Thoracic aorta (tissue), 2 donors: Measurements from ENCODE around the gene ATP2C2. TPM values are rescaled to one million over a fixed set of nuclear protein-coding genes. Genes with fewer than 3 reads are reported as not detected.
A peak's percentile ranks its signal among the peaks of the same experiment; 100 is the strongest.

ENCODE experiments used
- ATAC-seq: fragments of 150-250 bp; one replicate; pipeline ENCODE4 v1.8.0; 2017; ENCODE audit warnings: low read depth; ENCODE audit not compliant: insufficient number of reproducible peaks, low FRiP score
- DNase-seq: peaks from one replicate; pipeline ENCODE4 v3.0.0-alpha.2; 2020; ENCODE audit warnings: low spot score
- H3K27ac ChIP-seq, 2 donors: fragments of 200-600 bp; sonication (generic); 1 replicate in 1 of 2; 2 replicates in 1 of 2; pipeline ENCODE4 v1.5.1; 2016; ENCODE audit warnings: mild to moderate bottlenecking in 2 of 2, moderate library complexity in 2 of 2
- H3K27me3 ChIP-seq: fragments of 200-600 bp; sonication (generic); replicated peaks from 2 replicates; pipeline ENCODE4 v1.6.0; 2016; ENCODE audit warnings: mild to moderate bottlenecking; ENCODE audit not compliant: insufficient read depth
- H3K36me3 ChIP-seq: fragments of 200-600 bp; sonication (generic); one replicate; pipeline ENCODE4 v1.5.1; 2016
- H3K4me1 ChIP-seq, 2 donors: fragments of 200-600 bp; sonication (generic); 1 replicate in 1 of 2; 2 replicates in 1 of 2; pipeline versions ENCODE4 v1.5.1 to v1.6.0; 2016; ENCODE audit warnings: low read depth in 2 of 2, mild to moderate bottlenecking in 1 of 2; ENCODE audit not compliant: control insufficient read depth in 1 of 2
- H3K4me3 ChIP-seq: fragments of 200-600 bp; sonication (generic); 2 replicates; pipeline ENCODE4 v1.5.1; 2016; ENCODE audit warnings: mild to moderate bottlenecking
- H3K9me3 ChIP-seq: fragments of 200-600 bp; sonication (generic); 2 replicates; pipeline ENCODE4 v1.5.1; 2016
- CTCF ChIP-seq: fragments of 200-600 bp; sonication (generic); IDR thresholded peaks from one replicate; pipeline ENCODE4 v1.5.1; 2019; ENCODE audit warnings: antibody characterized with exemption
- total RNA-seq, 2 donors: library from RNA; depleted of rRNA; stranded (reverse); fragments of >200 nt; gene quantifications; one replicate each; pipeline versions ENCODE4 v1.1.0 to v1.2.3, GENCODE V29; 2016

ATP2C2 gene
- total RNA-seq, 2 donors from 2014 or later: 0.28 to 0.54 TPM

GRCh38 chr16:84509032-84509950 is 141.0 kb downstream of the ATP2C2 start:
- no peak overlapping the region for H3K4me3 ChIP-seq
- ATAC-seq (no peak), DNase-seq (no peak)
- no peaks in the 10 kb centered on the region for H3K27me3 ChIP-seq
- H3K27ac ChIP-seq: no peak overlapping the region
- H3K9me3 ChIP-seq: no peaks in the 10 kb centered on the region
- no peak for TF ChIP-seq CTCF
- H3K4me1 ChIP-seq: peaks cover 7 to 18% of the 10 kb centered on the region in 2 donors
- no peaks in the 10 kb centered on the region for H3K36me3 ChIP-seq

- Histone ChIP-seq H3K4me3 (peak overlapping the region; percentile 27), H3K27ac (no peak overlapping the region), H3K4me1 (peaks cover 0 to 8% of the 10 kb centered on the region in 2 donors), H3K9me3 (no peaks in the 10 kb centered on the region), H3K36me3 (no peaks in the 10 kb centered on the region), H3K27me3 (no peaks in the 10 kb centered on the region)
- ATAC-seq (peak; percentile 48), DNase-seq (peak; percentile 38)
- peak; percentile 96 for TF ChIP-seq CTCF
Observed at GRCh38 chr16:84511180-84511800, 143.0 kb downstream of the ATP2C2 start.

GRCh38 chr16:84511831-84512230 is 143.5 kb downstream of the ATP2C2 start:
- no peak overlapping the region for H3K27ac ChIP-seq
- no peaks in the 10 kb centered on the region for H3K27me3 ChIP-seq
- DNase-seq (no peak), ATAC-seq (no peak)
- TF ChIP-seq CTCF: no peak
- peaks cover 0 to 8% of the 10 kb centered on the region in 2 donors for H3K4me1 ChIP-seq
- no peak overlapping the region for H3K4me3 ChIP-seq
- no peaks in the 10 kb centered on the region for H3K36me3 ChIP-seq
- no peaks in the 10 kb centered on the region for H3K9me3 ChIP-seq

GRCh38 chr16:84513123-84513522 is 144.8 kb downstream of the ATP2C2 start:
- no peaks in the 10 kb centered on the region for H3K36me3 ChIP-seq
- H3K27ac ChIP-seq: no peak overlapping the region
- no peak overlapping the region for H3K4me3 ChIP-seq
- ATAC-seq: no peak
- H3K27me3 ChIP-seq: no peaks in the 10 kb centered on the region
- DNase-seq: no peak
- H3K9me3 ChIP-seq: no peaks in the 10 kb centered on the region
- no peak for TF ChIP-seq CTCF
- peaks cover 0 to 8% of the 10 kb centered on the region in 2 donors for H3K4me1 ChIP-seq

- H3K27ac ChIP-seq: no peak overlapping the region
- peaks cover 0 to 8% of the 10 kb centered on the region in 2 donors for H3K4me1 ChIP-seq
- ATAC-seq (no peak), DNase-seq (no peak)
- no peak for TF ChIP-seq CTCF
- no peaks in the 10 kb centered on the region for H3K36me3 ChIP-seq
- H3K4me3 ChIP-seq: no peak overlapping the region
- H3K27me3 ChIP-seq: no peaks in the 10 kb centered on the region
- H3K9me3 ChIP-seq: no peaks in the 10 kb centered on the region
Observed at GRCh38 chr16:84513666-84514065, 145.3 kb downstream of the ATP2C2 start.
